Astrocyte (in vitro differentiated cells and primary cell): ENCODE data around the gene ARRB1.

ENCODE experiments used
- CTCF ChIP-seq: IDR thresholded peaks from 2 replicates; pipeline ENCODE4 v1.5.1; 2011; ENCODE audit warnings: low read depth, mild to moderate bottlenecking, inconsistent platforms, low read length, moderate library complexity; ENCODE audit not compliant: insufficient read depth
- EZH2 ChIP-seq: IDR thresholded peaks from 2 replicates; pipeline ENCODE4 v1.6.1; 2012; ENCODE audit warnings: mild to moderate bottlenecking, low read length, inconsistent platforms; ENCODE audit not compliant: insufficient read depth

- TF ChIP-seq CTCF (no peak), EZH2 (no peak)
These were observed 68.0 kb downstream of the ARRB1 start for GRCh38 chr11:75283391-75283931.
